ENCODE measurements around the gene TNFRSF19.

DNA sequence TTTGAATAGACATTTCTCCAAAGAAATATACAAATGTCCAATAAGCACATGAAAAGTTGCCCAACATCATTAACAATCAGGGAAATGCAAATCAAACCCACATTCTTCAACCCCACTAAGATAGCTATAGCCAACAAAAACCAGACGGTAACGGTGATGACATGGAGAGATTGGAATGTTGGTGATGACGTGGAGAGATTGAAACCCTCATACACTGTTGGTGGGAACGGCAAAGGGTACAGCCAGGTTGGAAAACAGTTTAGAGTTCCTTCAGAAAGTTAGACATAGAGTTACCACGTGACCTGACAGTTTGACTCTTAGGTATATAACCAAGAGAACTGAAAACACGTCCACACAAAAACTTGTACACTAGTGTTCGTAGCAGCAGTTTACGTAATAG lies 48.1 kb downstream of the TNFRSF19 start:
- TF ChIP-seq, protein P1, sequence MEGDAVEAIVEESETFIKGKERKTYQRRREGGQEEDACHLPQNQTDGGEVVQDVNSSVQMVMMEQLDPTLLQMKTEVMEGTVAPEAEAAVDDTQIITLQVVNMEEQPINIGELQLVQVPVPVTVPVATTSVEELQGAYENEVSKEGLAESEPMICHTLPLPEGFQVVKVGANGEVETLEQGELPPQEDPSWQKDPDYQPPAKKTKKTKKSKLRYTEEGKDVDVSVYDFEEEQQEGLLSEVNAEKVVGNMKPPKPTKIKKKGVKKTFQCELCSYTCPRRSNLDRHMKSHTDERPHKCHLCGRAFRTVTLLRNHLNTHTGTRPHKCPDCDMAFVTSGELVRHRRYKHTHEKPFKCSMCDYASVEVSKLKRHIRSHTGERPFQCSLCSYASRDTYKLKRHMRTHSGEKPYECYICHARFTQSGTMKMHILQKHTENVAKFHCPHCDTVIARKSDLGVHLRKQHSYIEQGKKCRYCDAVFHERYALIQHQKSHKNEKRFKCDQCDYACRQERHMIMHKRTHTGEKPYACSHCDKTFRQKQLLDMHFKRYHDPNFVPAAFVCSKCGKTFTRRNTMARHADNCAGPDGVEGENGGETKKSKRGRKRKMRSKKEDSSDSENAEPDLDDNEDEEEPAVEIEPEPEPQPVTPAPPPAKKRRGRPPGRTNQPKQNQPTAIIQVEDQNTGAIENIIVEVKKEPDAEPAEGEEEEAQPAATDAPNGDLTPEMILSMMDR (conservative IDR thresholded peaks at IDR 0.05; ENCODE audit: low read depth, low read length), result no peak
- TF ChIP-seq EZH2 (IDR thresholded peaks at IDR 0.05; ENCODE audit: borderline replicate concordance, low read depth, low read length, poor library complexity, severe bottlenecking), result no peak
